ENCODE measurements around the gene PIF1. TPM values are rescaled to one million over a fixed set of nuclear protein-coding genes. Genes with fewer than 3 reads are reported as not detected.

PIF1 gene
- total RNA-seq, 1 experiment from 2014 or later = 67.6 TPM

DNA sequence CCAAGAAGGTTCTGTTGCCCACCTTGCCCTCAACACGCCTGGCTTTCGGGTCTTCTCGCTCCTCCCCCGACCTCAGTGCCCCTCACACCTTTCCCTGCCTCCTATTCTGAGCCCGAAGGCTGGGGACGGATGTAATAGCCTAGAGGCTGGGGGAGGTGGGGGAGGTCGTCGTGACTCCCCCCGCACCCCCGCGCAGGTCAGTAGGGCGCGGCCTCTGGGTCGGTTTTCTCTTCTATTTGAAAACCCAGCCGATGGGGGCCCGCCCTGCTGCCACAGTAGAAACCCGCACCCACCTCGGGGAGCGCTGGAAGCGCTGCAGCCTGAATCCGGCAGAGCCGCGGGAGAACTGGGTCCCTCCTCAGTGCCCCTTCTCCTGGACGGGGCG, 49.1 kb downstream of the PIF1 start:
- H3F3A ChIP-seq (ENCODE audit: insufficient read depth, low read depth) = no peaks in the 10 kb centered on the region
- H3K4me2 ChIP-seq = peak overlapping the region; percentile 73; the same call in 1 of the 2 replicates
- ChIA-PET CTCF (no interaction called here), POLR2A (ENCODE audit: unreplicated experiment) (no interaction called here)
- TF ChIP-seq, protein P1, sequence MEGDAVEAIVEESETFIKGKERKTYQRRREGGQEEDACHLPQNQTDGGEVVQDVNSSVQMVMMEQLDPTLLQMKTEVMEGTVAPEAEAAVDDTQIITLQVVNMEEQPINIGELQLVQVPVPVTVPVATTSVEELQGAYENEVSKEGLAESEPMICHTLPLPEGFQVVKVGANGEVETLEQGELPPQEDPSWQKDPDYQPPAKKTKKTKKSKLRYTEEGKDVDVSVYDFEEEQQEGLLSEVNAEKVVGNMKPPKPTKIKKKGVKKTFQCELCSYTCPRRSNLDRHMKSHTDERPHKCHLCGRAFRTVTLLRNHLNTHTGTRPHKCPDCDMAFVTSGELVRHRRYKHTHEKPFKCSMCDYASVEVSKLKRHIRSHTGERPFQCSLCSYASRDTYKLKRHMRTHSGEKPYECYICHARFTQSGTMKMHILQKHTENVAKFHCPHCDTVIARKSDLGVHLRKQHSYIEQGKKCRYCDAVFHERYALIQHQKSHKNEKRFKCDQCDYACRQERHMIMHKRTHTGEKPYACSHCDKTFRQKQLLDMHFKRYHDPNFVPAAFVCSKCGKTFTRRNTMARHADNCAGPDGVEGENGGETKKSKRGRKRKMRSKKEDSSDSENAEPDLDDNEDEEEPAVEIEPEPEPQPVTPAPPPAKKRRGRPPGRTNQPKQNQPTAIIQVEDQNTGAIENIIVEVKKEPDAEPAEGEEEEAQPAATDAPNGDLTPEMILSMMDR (conservative IDR thresholded peaks at IDR 0.05) = no peak
- no peak for TF ChIP-seq EZH2 (IDR thresholded peaks at IDR 0.05; ENCODE audit: low read depth)
- no peak overlapping the region for H2AFZ ChIP-seq
- no TSS peak for BruUV-seq (replicated peaks)
- H3K27ac ChIP-seq = no peak overlapping the region
- no peaks in the 10 kb centered on the region for H3K79me2 ChIP-seq (ENCODE audit: low read depth)
- 0 out of 2 replicates have a peak overlapping the region, but pooled peaks have one; percentile 55 for H3K4me3 ChIP-seq
- H3K9me3 ChIP-seq (ENCODE audit: insufficient read depth, low read depth) = no peaks in the 10 kb centered on the region
- intact Hi-C loops (cut with micrococcal nuclease; ENCODE audit: unreplicated experiment) = no loop called here
- H3K27me3 ChIP-seq (ENCODE audit: insufficient read depth, low read depth) = peaks cover 5% of the 10 kb centered on the region; the same call in 1 of the 2 replicates
- H4K20me1 ChIP-seq (ENCODE audit: insufficient read depth) = no peaks in the 10 kb centered on the region
- H3K36me3 ChIP-seq (ENCODE audit: low read depth) = no peaks in the 10 kb centered on the region
- no peaks in the 10 kb centered on the region for H3K9me2 ChIP-seq (ENCODE audit: insufficient read depth)
- DNase-seq = no peak
- H3K4me1 ChIP-seq (replicated peaks; ENCODE audit: insufficient read depth) = no peaks in the 10 kb centered on the region

DNA sequence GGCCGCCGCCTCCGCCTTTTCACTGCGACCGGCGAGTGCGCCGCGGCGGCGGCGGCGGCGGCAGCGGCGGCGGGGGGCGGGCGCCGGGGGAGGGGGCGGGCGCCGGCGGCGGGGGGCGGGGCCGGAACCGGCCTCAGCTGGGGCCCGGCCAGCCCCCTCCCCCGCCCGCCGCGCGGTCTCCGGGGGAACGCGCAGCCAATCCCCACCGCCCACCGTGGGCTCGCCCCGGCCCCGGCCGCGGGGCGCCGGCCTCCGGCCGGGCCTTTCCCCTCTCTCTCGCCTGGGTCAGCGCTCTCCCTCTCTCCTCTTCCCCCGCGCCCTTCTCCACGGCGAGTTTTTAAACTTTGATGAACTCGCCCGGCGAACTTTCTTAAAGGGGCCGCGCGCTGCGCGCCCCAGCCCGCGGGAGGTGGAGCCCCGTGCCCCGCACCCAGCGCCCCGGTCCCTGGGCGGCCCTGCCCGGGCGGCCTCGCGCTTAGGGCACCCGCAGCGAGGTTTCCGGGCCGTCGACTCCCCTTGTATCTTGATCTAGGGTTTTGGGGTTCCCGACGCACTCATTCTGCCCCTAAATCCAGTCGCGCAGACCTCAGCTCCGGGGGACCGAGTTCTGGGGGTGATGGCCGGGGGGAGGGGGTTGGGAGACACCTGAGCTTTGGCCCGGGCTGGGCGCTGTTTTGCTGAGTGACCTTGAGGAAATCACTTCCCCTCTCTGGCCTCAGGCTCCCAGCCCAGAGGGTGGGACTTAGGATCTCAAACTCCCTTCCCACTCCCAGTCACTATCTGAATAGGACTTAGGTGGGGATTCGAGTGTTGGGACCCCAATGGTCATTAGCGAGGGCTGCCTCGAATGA, 49.7 kb downstream of the PIF1 start, which contains the start of gene RBPMS2:
Gene RBPMS2, minus strand, starts transcription at position 39 of the 851 bp plus-strand sequence. CDS start 270 bp downstream, outside the sequence.
- H2AFZ ChIP-seq = peak within 1 kb of the TSS; percentile 69; the same call in 1 of the 2 replicates
- no peaks in the 10 kb centered on the region for H4K20me1 ChIP-seq (ENCODE audit: insufficient read depth)
- no peaks in the 10 kb centered on the region for H3K9me3 ChIP-seq (ENCODE audit: insufficient read depth, low read depth)
- H3K79me2 ChIP-seq (ENCODE audit: low read depth) = no peaks in the 10 kb centered on the region
- no peaks in the 10 kb centered on the region for H3K9me2 ChIP-seq (ENCODE audit: insufficient read depth)
- BruUV-seq (replicated peaks) = no TSS peak
- H3K27ac ChIP-seq = no peak within 1 kb of the TSS
- TF ChIP-seq EZH2 (IDR thresholded peaks at IDR 0.05; ENCODE audit: low read depth) = no peak
- TF ChIP-seq, protein P1 (conservative IDR thresholded peaks at IDR 0.05) = no peak
- H3K4me3 ChIP-seq = peak within 1 kb of the TSS; percentile 55; the same call in 1 of the 2 replicates
- H3K36me3 ChIP-seq (ENCODE audit: low read depth) = no peaks in the 10 kb centered on the region
- ChIA-PET CTCF (interaction anchor here (0.6 kb wide), 1 partner anchor 22 kb away, joined by 5 read pairs; no protein-coding TSS in a partner anchor), POLR2A (ENCODE audit: unreplicated experiment) (no interaction called here)
- H3K4me1 ChIP-seq (replicated peaks; ENCODE audit: insufficient read depth) = no peaks in the 10 kb centered on the region
- peak within 1 kb of the TSS; percentile 73 for H3K4me2 ChIP-seq
- peaks cover 5% of the 10 kb centered on the region; the same call in 1 of the 2 replicates for H3K27me3 ChIP-seq (ENCODE audit: insufficient read depth, low read depth)
- intact Hi-C loops (cut with micrococcal nuclease; ENCODE audit: unreplicated experiment) = no loop called here
- DNase-seq = peak in 1 of 2 experiments; percentile 26
- no peaks in the 10 kb centered on the region for H3F3A ChIP-seq (ENCODE audit: insufficient read depth, low read depth)

DNA sequence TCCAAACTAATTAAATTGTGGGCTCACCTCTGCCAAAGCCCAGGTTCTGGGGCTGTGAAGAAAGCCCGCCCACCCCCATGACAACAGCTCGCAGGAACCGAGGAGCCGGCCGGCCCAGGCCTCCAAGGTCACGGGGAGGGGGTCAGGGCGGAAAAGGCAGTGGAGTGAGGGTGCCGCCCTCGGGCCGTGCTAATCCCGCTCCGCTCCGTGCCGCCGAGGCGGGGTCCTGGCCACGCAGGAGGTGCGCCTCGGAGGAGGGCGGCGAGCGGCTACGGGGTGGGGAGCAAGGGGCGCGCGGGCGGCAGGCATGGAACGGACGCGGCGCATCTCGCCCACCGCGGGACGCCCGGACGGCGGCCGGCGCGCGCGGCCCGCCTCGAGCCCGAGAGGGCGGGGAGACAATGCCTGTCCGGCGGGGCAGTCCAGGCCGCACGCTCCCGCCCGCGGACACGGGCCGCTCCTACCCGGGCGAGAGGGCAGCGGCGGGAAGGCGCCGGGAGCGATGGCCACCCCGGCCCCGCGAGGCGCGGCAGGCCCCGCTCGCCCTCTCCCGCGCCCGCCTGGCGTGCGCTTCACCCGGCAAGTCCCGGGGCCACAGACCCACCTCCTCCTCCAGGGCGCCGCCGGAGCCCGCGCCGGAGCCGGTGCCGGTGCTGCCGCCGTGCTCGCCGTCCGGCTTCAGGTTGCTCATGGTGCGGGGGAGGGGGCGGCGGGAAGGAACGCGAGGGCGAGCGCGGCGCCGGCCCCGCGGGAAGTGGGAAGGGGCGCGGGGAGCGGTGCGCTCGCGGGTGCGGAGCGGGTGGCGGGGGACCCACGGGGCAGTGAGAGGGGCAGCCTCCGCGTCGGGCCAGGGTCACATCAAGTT, 50.6 kb downstream of the PIF1 start:
- Histone ChIP-seq H4K20me1 (ENCODE audit: insufficient read depth) (no peaks in the 10 kb centered on the region), H3K9me3 (ENCODE audit: insufficient read depth, low read depth) (no peaks in the 10 kb centered on the region), H2AFZ (no peak overlapping the region), H3K4me3 (peak overlapping the region; percentile 50; the same call in 1 of the 2 replicates), H3K4me2 (peak overlapping the region; percentile 62; the same call in 1 of the 2 replicates), H3K27me3 (ENCODE audit: insufficient read depth, low read depth) (peaks cover 5% of the 10 kb centered on the region; the same call in 1 of the 2 replicates), H3F3A (ENCODE audit: insufficient read depth, low read depth) (no peaks in the 10 kb centered on the region), H3K27ac (no peak overlapping the region), H3K79me2 (ENCODE audit: low read depth) (no peaks in the 10 kb centered on the region), H3K4me1 (replicated peaks; ENCODE audit: insufficient read depth) (no peaks in the 10 kb centered on the region), H3K36me3 (ENCODE audit: low read depth) (no peaks in the 10 kb centered on the region), H3K9me2 (ENCODE audit: insufficient read depth) (no peaks in the 10 kb centered on the region)
- CTCF ChIA-PET = no interaction called here
- peak in 1 of 2 experiments; percentile 39 for DNase-seq
- POLR2A ChIA-PET (ENCODE audit: unreplicated experiment) = no interaction called here
- TF ChIP-seq, protein P1 (conservative IDR thresholded peaks at IDR 0.05) = no peak
- TF ChIP-seq EZH2 (IDR thresholded peaks at IDR 0.05; ENCODE audit: low read depth) = peak; percentile 86; the same call in 1 of the 2 replicates
- intact Hi-C loops (cut with micrococcal nuclease; ENCODE audit: unreplicated experiment) = no loop called here
- no TSS peak for BruUV-seq (replicated peaks)
